ENCODE results near the gene DCAF17. TPM values are rescaled to one million over a fixed set of nuclear protein-coding genes. Genes with fewer than 3 reads are reported as not detected.
"Not testable (repeated sequence)": the region's sequence is repeated elsewhere in the genome, so short reads cannot be mapped to it uniquely, and the experiment has no call there.

DCAF17 gene
- total and polyA plus RNA-seq, 5 donors, result 2.9 to 12.1 (median 7.8) TPM

GRCh38 chr2:171529914-171530313 is 95.9 kb downstream of the DCAF17 start:
- ATAC-seq, result no peak

GRCh38 chr2:171530378-171530777 is 96.4 kb downstream of the DCAF17 start:
- H3K4me3 ChIP-seq (ENCODE audit: low read length), result no peak overlapping the region
- H3K27me3 ChIP-seq (ENCODE audit: control insufficient read depth, insufficient read depth), result no peaks in the 10 kb centered on the region
- H3K27ac ChIP-seq (ENCODE audit: low read length), result no peak overlapping the region
- no peaks in the 10 kb centered on the region for H3K9me3 ChIP-seq (ENCODE audit: control insufficient read depth, low read length)
- intact Hi-C loops (cut with DNase I), result no loop called here
- H3K4me1 ChIP-seq (ENCODE audit: control insufficient read depth, insufficient read depth, low read length), result peaks cover 2% of the 10 kb centered on the region
- DNase-seq (no peak), ATAC-seq (no peak)
- WGBS, result 73% methylated on average over 4 of the region's 4 CpGs

More at GRCh38 chr2:171529914-171530313, 95.9 kb downstream of the DCAF17 start:
- no peak for DNase-seq
- WGBS, result 98% methylated on average over 1 of the region's 1 CpG
- intact Hi-C loops (cut with DNase I), result loop anchor here in 1 of 4 donors (10.0 kb wide), 1 partner anchor 95 kb away; the partner anchor contains the start of genes DCAF17 and METTL8
- Histone ChIP-seq H3K9me3 (ENCODE audit: control insufficient read depth, low read length) (no peaks in the 10 kb centered on the region), H3K4me1 (ENCODE audit: control insufficient read depth, insufficient read depth, low read length) (peaks cover 2% of the 10 kb centered on the region), H3K27ac (ENCODE audit: low read length) (peak overlapping the region; percentile 52), H3K4me3 (ENCODE audit: low read length) (no peak overlapping the region), H3K27me3 (ENCODE audit: control insufficient read depth, insufficient read depth) (no peaks in the 10 kb centered on the region)

GRCh38 chr2:171530859-171531258 is 96.8 kb downstream of the DCAF17 start:
- H3K4me3 ChIP-seq (ENCODE audit: low read length); ATAC-seq; intact Hi-C loops (cut with DNase I); H3K4me1 ChIP-seq (ENCODE audit: control insufficient read depth, insufficient read depth, low read length); H3K27me3 ChIP-seq (ENCODE audit: control insufficient read depth, insufficient read depth); DNase-seq; H3K9me3 ChIP-seq (ENCODE audit: control insufficient read depth, low read length); H3K27ac ChIP-seq (ENCODE audit: low read length): not testable (repeated sequence)
- 72% methylated on average over 1 of the region's 1 CpG for WGBS

GRCh38 chr2:171531291-171531690 is 97.3 kb downstream of the DCAF17 start:
- no peaks in the 10 kb centered on the region for H3K27me3 ChIP-seq (ENCODE audit: control insufficient read depth, insufficient read depth)
- no peak overlapping the region for H3K27ac ChIP-seq (ENCODE audit: low read length)
- no peak overlapping the region for H3K4me3 ChIP-seq (ENCODE audit: low read length)
- H3K9me3 ChIP-seq (ENCODE audit: control insufficient read depth, low read length), result no peaks in the 10 kb centered on the region
- ATAC-seq (peak; percentile 72 to 81), DNase-seq (peak in 2 of 3 donors; percentile 40 to 66)
- intact Hi-C loops (cut with DNase I), result no loop called here
- 44% methylated on average over 7 of the region's 7 CpGs for WGBS
- H3K4me1 ChIP-seq (ENCODE audit: control insufficient read depth, insufficient read depth, low read length), result peaks cover 2% of the 10 kb centered on the region

GRCh38 chr2:171531836-171532450 is 97.9 kb downstream of the DCAF17 start:
- intact Hi-C loops (cut with DNase I), result no loop called here
- 36% methylated on average over 3 of the region's 3 CpGs for WGBS

GRCh38 chr2:171533331-171533730 is 99.3 kb downstream of the DCAF17 start:
- no peak for DNase-seq
- Histone ChIP-seq H3K4me1 (ENCODE audit: control insufficient read depth, insufficient read depth, low read length) (peaks cover 2% of the 10 kb centered on the region), H3K27me3 (ENCODE audit: control insufficient read depth, insufficient read depth) (no peaks in the 10 kb centered on the region), H3K27ac (ENCODE audit: low read length) (no peak overlapping the region), H3K9me3 (ENCODE audit: control insufficient read depth, low read length) (no peaks in the 10 kb centered on the region), H3K4me3 (ENCODE audit: low read length) (no peak overlapping the region)
- intact Hi-C loops (cut with DNase I), result no loop called here
- ATAC-seq, result no peak
- WGBS, result 93% methylated on average over 1 of the region's 1 CpG

More at GRCh38 chr2:171531836-171532450, 97.9 kb downstream of the DCAF17 start:
- H3K4me3 ChIP-seq (ENCODE audit: low read length), result no peak overlapping the region
- no peak overlapping the region for H3K27ac ChIP-seq (ENCODE audit: low read length)
- DNase-seq, result no peak
- H3K9me3 ChIP-seq (ENCODE audit: control insufficient read depth, low read length), result no peaks in the 10 kb centered on the region
- ATAC-seq, result no peak
- no peaks in the 10 kb centered on the region for H3K27me3 ChIP-seq (ENCODE audit: control insufficient read depth, insufficient read depth)
- H3K4me1 ChIP-seq (ENCODE audit: control insufficient read depth, insufficient read depth, low read length), result peaks cover 2% of the 10 kb centered on the region

Other genes starting within 250 kb of the DCAF17 start
- gene METTL8, start 236 bp upstream of the DCAF17 start, total RNA-seq, result 10 to 100 TPM; 12.2 to 16.4 (median 13.6) TPM
- gene METTL8, start 236 bp upstream of the DCAF17 start, polyA plus RNA-seq, result 5.3 TPM
- 100 to 1,000 TPM in 3 of 4 donors, 10 to 100 TPM in 1; 90.8 to 138 (median 119) TPM for gene CYBRD1, start 88.2 kb downstream of the DCAF17 start, total RNA-seq
- gene CYBRD1, start 88.2 kb downstream of the DCAF17 start, polyA plus RNA-seq, result 88.3 TPM